ENCODE results near the gene PIGK. TPM values are rescaled to one million over a fixed set of nuclear protein-coding genes. Genes with fewer than 3 reads are reported as not detected.

Gene PIGK
- total and polyA plus RNA-seq, 2 experiments from 2014 or later, result 60.0 to 79.2 TPM

GRCh38 chr1:77064246-77064645, 155.0 kb downstream of the PIGK start:
- 59 to 72% methylated on average over 2 of the region's 2 CpGs for WGBS, 2 experiments (ENCODE audit: low coverage in 1 of 2, low lambda C conversion rate in 2 of 2, missing lambda C conversion rate in 2 of 2)
- Histone ChIP-seq H3K79me2 (ENCODE audit: insufficient read depth) (no peaks in the 10 kb centered on the region), H3F3A (ENCODE audit: insufficient read depth) (no peaks in the 10 kb centered on the region), H4K20me1 (ENCODE audit: insufficient read depth) (no peaks in the 10 kb centered on the region), H3K27ac (no peak overlapping the region), H3K4me3 (no peak overlapping the region), H3K4me1 (ENCODE audit: insufficient read depth) (no peaks in the 10 kb centered on the region), H3K9me3 (ENCODE audit: low read depth) (no peaks in the 10 kb centered on the region), H3K36me3 (ENCODE audit: low read depth) (no peaks in the 10 kb centered on the region), H3K4me2 (ENCODE audit: unreplicated experiment) (no peak overlapping the region), H3K27me3 (replicated peaks; ENCODE audit: insufficient read depth) (no peaks in the 10 kb centered on the region), H3K9ac (no peak overlapping the region), H3K9me2 (ENCODE audit: insufficient read depth) (no peaks in the 10 kb centered on the region), H2AFZ (no peak overlapping the region)
- no peak for DNase-seq
- TF ChIP-seq EZH2 (IDR thresholded peaks at IDR 0.05; ENCODE audit: insufficient read depth, poor library complexity, severe bottlenecking) (no peak), EZH2phosphoT487 (IDR thresholded peaks at IDR 0.05; ENCODE audit: insufficient read depth, low read depth) (no peak)
- in situ Hi-C loops (cut with MboI), result no loop called here

- Histone ChIP-seq H3K79me2 (ENCODE audit: insufficient read depth) (no peaks in the 10 kb centered on the region), H3K9ac (no peak overlapping the region), H2AFZ (no peak overlapping the region), H3K27ac (no peak overlapping the region), H4K20me1 (ENCODE audit: insufficient read depth) (no peaks in the 10 kb centered on the region), H3K27me3 (replicated peaks; ENCODE audit: insufficient read depth) (no peaks in the 10 kb centered on the region), H3K9me3 (ENCODE audit: low read depth) (no peaks in the 10 kb centered on the region), H3K4me2 (ENCODE audit: unreplicated experiment) (no peak overlapping the region), H3K36me3 (ENCODE audit: low read depth) (no peaks in the 10 kb centered on the region), H3K9me2 (ENCODE audit: insufficient read depth) (no peaks in the 10 kb centered on the region), H3K4me1 (ENCODE audit: insufficient read depth) (no peaks in the 10 kb centered on the region), H3K4me3 (no peak overlapping the region), H3F3A (ENCODE audit: insufficient read depth) (no peaks in the 10 kb centered on the region)
- 57 to 61% methylated on average over 4 of the region's 4 CpGs for WGBS, 2 experiments (ENCODE audit: low coverage in 1 of 2, low lambda C conversion rate in 2 of 2, missing lambda C conversion rate in 2 of 2)
- peak; percentile 16 for DNase-seq
- TF ChIP-seq EZH2phosphoT487 (IDR thresholded peaks at IDR 0.05; ENCODE audit: insufficient read depth, low read depth) (no peak), EZH2 (IDR thresholded peaks at IDR 0.05; ENCODE audit: insufficient read depth, poor library complexity, severe bottlenecking) (no peak)
- in situ Hi-C loops (cut with MboI), result no loop called here
Measured at GRCh38 chr1:77063118-77063517, 156.1 kb downstream of the PIGK start.

GRCh38 chr1:77061162-77061561, 158.1 kb downstream of the PIGK start:
- WGBS, 2 experiments (ENCODE audit: low coverage in 1 of 2, low lambda C conversion rate in 2 of 2, missing lambda C conversion rate in 2 of 2), result 64 to 68% methylated on average over 3 of the region's 3 CpGs
- no peak overlapping the region for H3K9ac ChIP-seq
- no peaks in the 10 kb centered on the region for H4K20me1 ChIP-seq (ENCODE audit: insufficient read depth)
- no peak for DNase-seq
- no peaks in the 10 kb centered on the region for H3F3A ChIP-seq (ENCODE audit: insufficient read depth)
- TF ChIP-seq EZH2 (IDR thresholded peaks at IDR 0.05; ENCODE audit: insufficient read depth, poor library complexity, severe bottlenecking) (no peak), EZH2phosphoT487 (IDR thresholded peaks at IDR 0.05; ENCODE audit: insufficient read depth, low read depth) (no peak)
- H3K4me1 ChIP-seq (ENCODE audit: insufficient read depth), result no peaks in the 10 kb centered on the region
- no peaks in the 10 kb centered on the region for H3K36me3 ChIP-seq (ENCODE audit: low read depth)
- no peaks in the 10 kb centered on the region for H3K9me2 ChIP-seq (ENCODE audit: insufficient read depth)
- H3K4me2 ChIP-seq (ENCODE audit: unreplicated experiment), result no peak overlapping the region
- H3K79me2 ChIP-seq (ENCODE audit: insufficient read depth), result no peaks in the 10 kb centered on the region
- no peak overlapping the region for H3K27ac ChIP-seq
- H2AFZ ChIP-seq, result no peak overlapping the region
- H3K9me3 ChIP-seq (ENCODE audit: low read depth), result no peaks in the 10 kb centered on the region
- H3K27me3 ChIP-seq (replicated peaks; ENCODE audit: insufficient read depth), result no peaks in the 10 kb centered on the region
- H3K4me3 ChIP-seq, result no peak overlapping the region
- in situ Hi-C loops (cut with MboI), result no loop called here

GRCh38 chr1:77060000-77060399, 159.2 kb downstream of the PIGK start:
- in situ Hi-C loops (cut with MboI), result no loop called here
- no peaks in the 10 kb centered on the region for H3K27me3 ChIP-seq (replicated peaks; ENCODE audit: insufficient read depth)
- no peaks in the 10 kb centered on the region for H4K20me1 ChIP-seq (ENCODE audit: insufficient read depth)
- no peaks in the 10 kb centered on the region for H3K9me2 ChIP-seq (ENCODE audit: insufficient read depth)
- no peaks in the 10 kb centered on the region for H3K36me3 ChIP-seq (ENCODE audit: low read depth)
- WGBS, 2 experiments (ENCODE audit: low coverage in 1 of 2, low lambda C conversion rate in 2 of 2, missing lambda C conversion rate in 2 of 2), result 57 to 70% methylated on average over 5 of the region's 5 CpGs
- H3K9me3 ChIP-seq (ENCODE audit: low read depth), result no peaks in the 10 kb centered on the region
- TF ChIP-seq EZH2phosphoT487 (IDR thresholded peaks at IDR 0.05; ENCODE audit: insufficient read depth, low read depth) (no peak), EZH2 (IDR thresholded peaks at IDR 0.05; ENCODE audit: insufficient read depth, poor library complexity, severe bottlenecking) (no peak)
- H3K4me3 ChIP-seq, result no peak overlapping the region
- no peak overlapping the region for H3K9ac ChIP-seq
- no peak for DNase-seq
- no peaks in the 10 kb centered on the region for H3K79me2 ChIP-seq (ENCODE audit: insufficient read depth)
- no peaks in the 10 kb centered on the region for H3F3A ChIP-seq (ENCODE audit: insufficient read depth)
- H2AFZ ChIP-seq, result no peak overlapping the region
- no peak overlapping the region for H3K27ac ChIP-seq
- no peak overlapping the region for H3K4me2 ChIP-seq (ENCODE audit: unreplicated experiment)
- no peaks in the 10 kb centered on the region for H3K4me1 ChIP-seq (ENCODE audit: insufficient read depth)

DNA sequence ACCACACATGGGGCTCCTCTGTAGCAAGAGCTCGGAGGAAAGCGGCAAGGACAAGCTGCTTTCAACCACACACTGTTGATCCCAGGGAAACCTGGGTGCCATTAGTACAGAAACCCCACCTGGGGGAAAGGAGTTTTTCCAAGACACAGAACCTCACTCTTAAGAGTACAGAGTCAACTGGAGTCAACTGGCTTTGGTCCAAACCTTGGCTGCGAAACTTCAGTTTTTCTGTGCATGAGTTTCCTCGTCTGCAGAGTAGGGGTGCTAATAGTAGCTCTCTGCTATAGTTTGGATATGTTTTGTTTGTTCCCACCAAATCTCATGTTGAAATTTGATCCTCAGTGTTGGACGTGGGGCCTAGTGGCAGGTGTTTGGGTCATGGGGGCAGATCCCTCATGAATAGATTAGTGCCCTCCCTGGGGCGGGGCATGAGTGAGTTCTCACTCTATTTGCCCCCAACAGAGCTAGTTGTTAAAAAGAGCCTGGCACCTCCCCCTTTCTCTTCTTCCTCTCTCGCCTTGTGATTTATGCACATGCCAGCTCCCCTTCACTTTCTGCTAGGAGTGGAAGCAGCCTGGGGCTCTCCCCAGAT, 161.1 kb downstream of the PIGK start:
- no peak for TF ChIP-seq EZH2 (IDR thresholded peaks at IDR 0.05; ENCODE audit: insufficient read depth, poor library complexity, severe bottlenecking)
- no peak for TF ChIP-seq EZH2phosphoT487 (IDR thresholded peaks at IDR 0.05; ENCODE audit: insufficient read depth, low read depth)
- no peak for DNase-seq
- no peak overlapping the region for H2AFZ ChIP-seq
- WGBS, 2 experiments (ENCODE audit: low coverage in 1 of 2, low lambda C conversion rate in 2 of 2, missing lambda C conversion rate in 2 of 2), result 73 to 74% methylated on average over 7 of the region's 7 CpGs
- no peaks in the 10 kb centered on the region for H3K9me2 ChIP-seq (ENCODE audit: insufficient read depth)
- H3K27ac ChIP-seq, result no peak overlapping the region
- no peak overlapping the region for H3K4me2 ChIP-seq (ENCODE audit: unreplicated experiment)
- in situ Hi-C loops (cut with MboI), result no loop called here
- H3K4me1 ChIP-seq (ENCODE audit: insufficient read depth), result no peaks in the 10 kb centered on the region
- H3K4me3 ChIP-seq, result no peak overlapping the region
- H3K9me3 ChIP-seq (ENCODE audit: low read depth), result no peaks in the 10 kb centered on the region
- H3F3A ChIP-seq (ENCODE audit: insufficient read depth), result no peaks in the 10 kb centered on the region
- no peak overlapping the region for H3K9ac ChIP-seq
- no peaks in the 10 kb centered on the region for H3K36me3 ChIP-seq (ENCODE audit: low read depth)
- H3K27me3 ChIP-seq (replicated peaks; ENCODE audit: insufficient read depth), result no peaks in the 10 kb centered on the region
- no peaks in the 10 kb centered on the region for H3K79me2 ChIP-seq (ENCODE audit: insufficient read depth)
- H4K20me1 ChIP-seq (ENCODE audit: insufficient read depth), result no peaks in the 10 kb centered on the region

All from GM23248 (cell line).